GM23338 (cell line): ENCODE measurements around the gene SP140L. TPM values are rescaled to one million over a fixed set of nuclear protein-coding genes. Genes with fewer than 3 reads are reported as not detected.

ENCODE experiments used
- ATAC-seq: fragments of 200-7000 bp; cut with Tn5 transposase; 3 replicates; pipeline ENCODE4 v1.9.1; 2020
- DNase-seq: peaks from one replicate; pipeline ENCODE4 v3.0.0-alpha.2; 2015; ENCODE audit warnings: low spot score
- H2AFZ ChIP-seq: fragments of 200-600 bp; sonication (generic); 2 replicates; pipeline ENCODE4 v1.8.0; 2016; ENCODE audit warnings: antibody characterized with exemption, mild to moderate bottlenecking, moderate library complexity
- H3F3A ChIP-seq: fragments of 200-600 bp; sonication (generic); replicated peaks from 2 replicates; pipeline ENCODE4 v1.8.0; 2017; ENCODE audit warnings: antibody characterized with exemption, mixed run types, low read depth
- H3K27ac ChIP-seq: fragments of 200-600 bp; sonication (generic); 2 replicates; pipeline ENCODE4 v1.6.1; 2016; ENCODE audit warnings: low read depth
- H3K27me3 ChIP-seq: fragments of 200-600 bp; sonication (generic); 2 replicates; pipeline ENCODE4 v1.8.0; 2016; ENCODE audit warnings: mild to moderate bottlenecking, mixed run types, moderate library complexity; ENCODE audit not compliant: insufficient read depth
- H3K36me3 ChIP-seq: fragments of 200-600 bp; sonication (generic); 2 replicates; pipeline ENCODE4 v1.8.0; 2016; ENCODE audit warnings: mild to moderate bottlenecking; ENCODE audit not compliant: insufficient read depth
- H3K4me1 ChIP-seq: fragments of 200-600 bp; sonication (generic); 2 replicates; pipeline ENCODE4 v1.8.0; 2016; ENCODE audit warnings: mild to moderate bottlenecking, moderate library complexity; ENCODE audit not compliant: insufficient read depth
- H3K4me2 ChIP-seq: fragments of 200-600 bp; sonication (generic); 2 replicates; pipeline ENCODE4 v1.7.1; 2017; ENCODE audit warnings: mixed run types
- H3K4me3 ChIP-seq: fragments of 200-600 bp; sonication (generic); 2 replicates; pipeline ENCODE4 v1.6.1; 2016; ENCODE audit warnings: mixed run types
- H3K79me2 ChIP-seq: fragments of 200-600 bp; sonication (generic); replicated peaks from 2 replicates; pipeline ENCODE4 v1.8.0; 2017; ENCODE audit warnings: mild to moderate bottlenecking; ENCODE audit not compliant: insufficient read depth
- H3K9me2 ChIP-seq: fragments of 200-600 bp; sonication (generic); 2 replicates; pipeline ENCODE4 v1.8.0; 2017; ENCODE audit not compliant: insufficient read depth
- H4K20me1 ChIP-seq: fragments of 200-600 bp; sonication (generic); replicated peaks from 2 replicates; pipeline ENCODE4 v1.8.0; 2017; ENCODE audit warnings: mild to moderate bottlenecking; ENCODE audit not compliant: insufficient read depth
- H3K27ac Mint-ChIP-seq: 2 replicates; pipeline ENCODE4 v1.8.0; 2020; ENCODE audit warnings: inconsistent platforms, mild to moderate bottlenecking, moderate library complexity, mixed read lengths
- H3K27me3 Mint-ChIP-seq: 3 replicates; pipeline ENCODE4 v1.8.0; 2022; ENCODE audit warnings: low read depth, mild to moderate bottlenecking, moderate library complexity, mixed read lengths, inconsistent platforms; ENCODE audit not compliant: insufficient read depth, poor library complexity
- H3K36me3 Mint-ChIP-seq: 3 replicates; pipeline ENCODE4 v1.8.0; 2021; ENCODE audit warnings: low read depth, mild to moderate bottlenecking, inconsistent platforms, moderate library complexity, mixed read lengths
- H3K4me1 Mint-ChIP-seq: 3 replicates; pipeline ENCODE4 v1.8.0; 2020; ENCODE audit warnings: mild to moderate bottlenecking, inconsistent platforms, mixed read lengths
- H3K4me3 Mint-ChIP-seq: 3 replicates; pipeline ENCODE4 v1.8.0; 2021; ENCODE audit warnings: moderate library complexity, mild to moderate bottlenecking, inconsistent platforms, mixed read lengths
- H3K9me3 Mint-ChIP-seq: 3 replicates; pipeline ENCODE4 v1.8.0; 2020; ENCODE audit warnings: moderate library complexity, mild to moderate bottlenecking, inconsistent platforms, mixed read lengths
- CREB1 ChIP-seq: fragments of 250-450 bp; sonication (Bioruptor Pico); IDR thresholded peaks from 2 replicates; pipeline ENCODE4 v1.5.0; 2020; ENCODE audit warnings: low read depth, mild to moderate bottlenecking, moderate library complexity
- EZH2 ChIP-seq: fragments of 200-600 bp; sonication (generic); IDR thresholded peaks from one replicate; pipeline ENCODE4 v1.8.0; 2017; ENCODE audit warnings: antibody characterized with exemption, mild to moderate bottlenecking, low read depth; ENCODE audit not compliant: unreplicated experiment
- EZH2phosphoT487 ChIP-seq: fragments of 200-600 bp; sonication (generic); IDR thresholded peaks from one replicate; pipeline ENCODE4 v1.8.1; 2018; ENCODE audit warnings: antibody characterized with exemption; ENCODE audit not compliant: unreplicated experiment
- JUNB ChIP-seq: IDR thresholded peaks from one replicate; pipeline ENCODE4 v1.6.1; 2016; ENCODE audit warnings: antibody characterized with exemption; ENCODE audit not compliant: unreplicated experiment
- REST ChIP-seq: IDR thresholded peaks from one replicate; pipeline ENCODE4 v1.6.1; 2018; ENCODE audit warnings: antibody characterized with exemption; ENCODE audit not compliant: unreplicated experiment
- STAT1 ChIP-seq: IDR thresholded peaks from one replicate; pipeline ENCODE4 v1.6.1; 2016; ENCODE audit warnings: antibody characterized with exemption; ENCODE audit not compliant: unreplicated experiment
- ZNF331 ChIP-seq: fragments of 250-450 bp; sonication (Bioruptor Pico); IDR thresholded peaks from 2 replicates; pipeline ENCODE4 v1.5.0; 2020; ENCODE audit warnings: low read depth, mild to moderate bottlenecking, moderate library complexity
- ZNF462 ChIP-seq: fragments of 250-450 bp; sonication (Bioruptor Pico); IDR thresholded peaks from 2 replicates; pipeline ENCODE4 v1.5.0; 2020; ENCODE audit warnings: mild to moderate bottlenecking, moderate library complexity
- polyA plus RNA-seq: library from polyadenylated mRNA; unstranded; fragments of >200 nt; fragmentation: Nextera tagmentation; extraction: Ambion mirVana; gene quantifications from 2 replicates; pipeline ENCODE4 v1.2.1, GENCODE V29; 2016
- total RNA-seq: library from RNA; depleted of rRNA; stranded (reverse); fragments of >200 nt; shearing (Covaris generic); gene quantifications from 2 replicates; pipeline ENCODE4 v1.2.3, GENCODE V29; 2014
- TF ChIP-seq, protein P1 (sequence below), 2 experiments: fragments of 200-600 bp in 1 of 2; sonication (generic) in 1 of 2; conservative IDR thresholded peaks; 2 replicates each; pipeline versions ENCODE4 v1.5.1 to v1.6.1; 2016 to 2017; ENCODE audit warnings: antibody characterized with exemption in 2 of 2, low read depth in 2 of 2, mild to moderate bottlenecking in 2 of 2, moderate library complexity in 1 of 2

Gene SP140L
- total and polyA plus RNA-seq, 2 experiments from 2014 or later: 1.3 to 1.7 TPM

GRCh38 chr2:230360028-230360427 is 33.0 kb downstream of the SP140L start:
- H3K4me3 ChIP-seq: no peak overlapping the region
- DNase-seq (no peak), ATAC-seq (no peak)
- no peaks in the 10 kb centered on the region for H3K36me3 ChIP-seq
- no peak overlapping the region for H3K4me2 ChIP-seq
- H3K4me1 ChIP-seq: no peaks in the 10 kb centered on the region; the same call in 1 of the 2 replicates
- TF ChIP-seq EZH2: no peak
- no peak for TF ChIP-seq REST
- TF ChIP-seq EZH2phosphoT487: no peak
- TF ChIP-seq CREB1: no peak
- TF ChIP-seq STAT1: no peak
- no peak overlapping the region for H3K27ac Mint-ChIP-seq
- no peaks in the 10 kb centered on the region for H3F3A ChIP-seq
- H3K27me3 ChIP-seq: no peaks in the 10 kb centered on the region
- H4K20me1 ChIP-seq: no peaks in the 10 kb centered on the region
- peaks cover 9% of the 10 kb centered on the region; the same call in 1 of the 3 replicates for H3K9me3 Mint-ChIP-seq
- no peak overlapping the region for H3K27ac ChIP-seq
- no peaks in the 10 kb centered on the region for H3K4me1 Mint-ChIP-seq
- H3K4me3 Mint-ChIP-seq: no peak overlapping the region
- H2AFZ ChIP-seq: no peak overlapping the region
- H3K36me3 Mint-ChIP-seq: peaks cover 5% of the 10 kb centered on the region; the same call in 1 of the 3 replicates
- peaks cover 15% of the 10 kb centered on the region; the same call in 1 of the 2 replicates for H3K9me2 ChIP-seq
- no peaks in the 10 kb centered on the region for H3K27me3 Mint-ChIP-seq
- no peaks in the 10 kb centered on the region for H3K79me2 ChIP-seq

GRCh38 chr2:230362030-230362691 is 35.2 kb downstream of the SP140L start:
- Histone ChIP-seq H3K4me3 (no peak overlapping the region), H3K27me3 (no peaks in the 10 kb centered on the region), H3K9me2 (peaks cover 15% of the 10 kb centered on the region; the same call in 1 of the 2 replicates), H3K4me2 (no peak overlapping the region), H3K36me3 (no peaks in the 10 kb centered on the region), H3F3A (no peaks in the 10 kb centered on the region), H3K4me1 (no peaks in the 10 kb centered on the region), H2AFZ (no peak overlapping the region), H4K20me1 (no peaks in the 10 kb centered on the region), H3K27ac (no peak overlapping the region), H3K79me2 (no peaks in the 10 kb centered on the region)
- ATAC-seq (no peak), DNase-seq (no peak)
- Mint-ChIP-seq H3K27me3 (no peaks in the 10 kb centered on the region), H3K9me3 (peaks cover 9% of the 10 kb centered on the region; the same call in 1 of the 3 replicates), H3K27ac (no peak overlapping the region), H3K4me3 (no peak overlapping the region), H3K36me3 (peaks cover 5% of the 10 kb centered on the region; the same call in 1 of the 3 replicates), H3K4me1 (no peaks in the 10 kb centered on the region)
- TF ChIP-seq ZNF462: no peak
- TF ChIP-seq, protein P1, sequence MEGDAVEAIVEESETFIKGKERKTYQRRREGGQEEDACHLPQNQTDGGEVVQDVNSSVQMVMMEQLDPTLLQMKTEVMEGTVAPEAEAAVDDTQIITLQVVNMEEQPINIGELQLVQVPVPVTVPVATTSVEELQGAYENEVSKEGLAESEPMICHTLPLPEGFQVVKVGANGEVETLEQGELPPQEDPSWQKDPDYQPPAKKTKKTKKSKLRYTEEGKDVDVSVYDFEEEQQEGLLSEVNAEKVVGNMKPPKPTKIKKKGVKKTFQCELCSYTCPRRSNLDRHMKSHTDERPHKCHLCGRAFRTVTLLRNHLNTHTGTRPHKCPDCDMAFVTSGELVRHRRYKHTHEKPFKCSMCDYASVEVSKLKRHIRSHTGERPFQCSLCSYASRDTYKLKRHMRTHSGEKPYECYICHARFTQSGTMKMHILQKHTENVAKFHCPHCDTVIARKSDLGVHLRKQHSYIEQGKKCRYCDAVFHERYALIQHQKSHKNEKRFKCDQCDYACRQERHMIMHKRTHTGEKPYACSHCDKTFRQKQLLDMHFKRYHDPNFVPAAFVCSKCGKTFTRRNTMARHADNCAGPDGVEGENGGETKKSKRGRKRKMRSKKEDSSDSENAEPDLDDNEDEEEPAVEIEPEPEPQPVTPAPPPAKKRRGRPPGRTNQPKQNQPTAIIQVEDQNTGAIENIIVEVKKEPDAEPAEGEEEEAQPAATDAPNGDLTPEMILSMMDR (conservative IDR thresholded peaks at IDR 0.05; ENCODE audit: low read depth in 2 of 2): no peak
- TF ChIP-seq CREB1: no peak
- no peak for TF ChIP-seq STAT1
- TF ChIP-seq JUNB: no peak
- no peak for TF ChIP-seq ZNF331
- TF ChIP-seq EZH2: no peak
